NK-92 (cell line): ENCODE measurements around the gene ACTL6B.

Experiments used
- DNase-seq: peaks from one replicate; lab custom pipeline; 2025; ENCODE audit not compliant: unreplicated experiment; lab: John Stamatoyannopoulos, UW

Gene ACTL6B

GRCh38 chr7:100627238-100627549 is 29.1 kb downstream of the ACTL6B start:
- no peak for DNase-seq

- peak; percentile 42 for DNase-seq
Measured at GRCh38 chr7:100626530-100627237, 29.6 kb downstream of the ACTL6B start.

DNA sequence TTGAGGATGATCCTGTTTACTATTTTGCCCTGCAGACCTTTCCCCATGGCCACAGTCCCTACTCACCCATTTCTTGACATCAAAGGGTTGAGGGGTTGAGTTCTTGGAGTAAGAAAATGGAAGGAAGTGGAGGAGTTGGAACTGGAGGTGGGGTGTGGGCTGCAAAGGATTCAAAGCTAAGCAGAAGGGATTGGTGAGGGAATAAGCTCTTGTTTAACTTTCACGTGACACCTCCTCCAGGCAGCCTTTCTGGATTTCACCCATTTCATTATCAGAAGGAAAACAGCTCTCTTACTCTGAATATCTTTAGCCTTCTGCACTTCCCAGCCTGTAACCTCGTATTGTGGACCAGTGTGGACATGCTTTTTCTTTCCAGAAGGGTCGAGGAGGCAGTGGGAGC is 30.2 kb downstream of the ACTL6B start:
- no peak for DNase-seq

DNA sequence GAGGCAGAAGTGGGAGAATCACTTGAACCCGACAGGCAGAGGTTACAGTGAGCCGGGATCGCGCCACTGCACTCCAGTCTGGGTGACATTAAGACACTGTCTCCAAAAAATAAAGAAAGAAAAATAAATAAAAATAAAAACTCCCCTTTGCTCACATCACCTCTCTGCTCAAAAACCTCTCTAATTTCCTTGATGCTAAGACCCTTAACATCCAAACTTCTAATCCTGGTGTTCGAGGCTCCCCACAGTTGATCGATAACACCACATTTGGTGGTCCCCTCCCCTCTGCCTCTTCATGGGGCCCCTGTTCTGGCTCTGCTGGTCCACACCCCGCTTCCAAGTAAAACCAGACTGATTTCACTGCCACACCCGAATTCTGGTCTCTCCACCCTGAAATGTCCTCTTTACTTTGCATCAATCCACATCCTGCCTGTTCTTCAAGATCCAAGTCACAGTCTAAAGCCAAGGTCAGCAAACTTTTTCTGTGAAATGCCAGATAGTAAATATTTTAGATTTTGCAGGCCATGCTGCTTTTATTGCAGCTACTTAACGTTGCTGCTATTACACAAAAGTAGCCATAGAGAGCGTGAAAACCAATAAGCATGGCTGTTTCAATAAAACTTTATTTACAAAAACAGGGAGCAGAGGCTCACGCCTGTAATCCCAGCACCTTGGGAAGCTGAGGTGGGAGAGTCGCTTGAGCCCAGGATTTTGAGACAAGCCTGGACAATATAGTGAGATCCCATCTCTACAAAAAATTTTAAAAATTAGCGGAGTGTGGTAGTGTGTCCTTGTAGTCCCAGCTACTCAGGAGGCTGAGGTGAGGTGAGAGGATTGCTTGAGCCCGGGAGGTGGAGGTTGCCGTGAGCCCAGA is 32.1 kb downstream of the ACTL6B start:
- DNase-seq: no peak

DNA sequence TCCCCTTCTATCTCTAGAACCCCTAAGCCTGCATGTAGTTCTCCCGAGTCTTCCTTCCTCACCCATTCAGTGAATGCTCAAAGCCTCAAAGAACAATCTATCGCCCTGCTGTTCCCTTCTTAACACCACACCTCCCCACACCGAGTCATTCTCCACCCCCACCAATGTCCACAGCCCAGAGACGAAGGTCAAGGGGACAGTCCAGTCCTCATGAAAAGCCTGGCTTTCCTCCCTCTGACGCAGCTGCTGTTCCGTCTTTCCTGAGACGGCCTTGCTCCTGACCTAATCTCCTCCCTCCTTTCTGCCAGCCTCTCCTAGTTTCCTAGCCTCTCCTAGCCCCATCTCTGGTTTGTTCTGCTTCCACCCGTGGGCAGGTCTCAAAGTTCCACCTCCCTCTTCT is 34.7 kb downstream of the ACTL6B start:
- no peak for DNase-seq

DNA sequence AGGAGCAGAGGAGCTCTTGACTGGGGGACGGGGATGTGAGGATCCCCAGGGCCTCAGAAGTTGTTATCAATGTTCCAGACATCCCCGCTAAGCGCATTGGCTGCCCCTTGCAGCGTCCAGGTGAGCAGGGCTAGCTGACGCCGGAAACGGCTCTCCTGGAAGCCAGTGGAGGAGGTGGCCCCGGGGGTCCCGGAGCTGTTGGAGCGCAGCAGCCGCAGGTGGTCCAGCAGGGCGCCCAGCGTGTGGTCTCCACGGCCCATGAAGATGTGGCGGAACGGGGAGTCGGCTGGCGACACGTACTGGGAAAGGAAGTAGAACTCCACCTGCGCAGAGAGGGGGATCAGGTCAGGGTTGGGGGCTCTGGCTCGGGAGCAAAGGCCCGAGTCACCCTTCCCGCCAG is 35.4 kb downstream of the ACTL6B start:
- DNase-seq: no peak

DNA sequence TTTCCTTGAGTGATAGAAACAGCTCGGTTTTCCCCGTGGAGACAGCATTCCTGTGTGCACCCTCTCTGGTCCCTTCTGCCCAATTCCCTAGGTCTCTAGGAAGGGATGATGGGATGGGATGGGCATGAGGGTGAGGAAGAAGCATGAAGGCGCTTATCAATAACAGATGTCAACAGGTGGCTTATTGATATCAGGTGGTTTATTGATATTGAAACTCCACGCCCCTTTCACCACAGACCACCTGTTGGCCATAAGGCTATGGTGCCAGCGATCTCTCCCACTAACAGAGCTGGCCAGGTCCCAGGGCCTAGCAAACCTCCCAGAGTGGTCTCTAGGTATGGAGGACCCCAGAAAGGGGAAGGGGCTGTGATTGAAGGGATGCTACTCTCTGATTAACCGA is 36.0 kb downstream of the ACTL6B start:
- no peak for DNase-seq

GRCh38 chr7:100614308-100614861 is 41.9 kb downstream of the ACTL6B start:
- DNase-seq: no peak

DNA sequence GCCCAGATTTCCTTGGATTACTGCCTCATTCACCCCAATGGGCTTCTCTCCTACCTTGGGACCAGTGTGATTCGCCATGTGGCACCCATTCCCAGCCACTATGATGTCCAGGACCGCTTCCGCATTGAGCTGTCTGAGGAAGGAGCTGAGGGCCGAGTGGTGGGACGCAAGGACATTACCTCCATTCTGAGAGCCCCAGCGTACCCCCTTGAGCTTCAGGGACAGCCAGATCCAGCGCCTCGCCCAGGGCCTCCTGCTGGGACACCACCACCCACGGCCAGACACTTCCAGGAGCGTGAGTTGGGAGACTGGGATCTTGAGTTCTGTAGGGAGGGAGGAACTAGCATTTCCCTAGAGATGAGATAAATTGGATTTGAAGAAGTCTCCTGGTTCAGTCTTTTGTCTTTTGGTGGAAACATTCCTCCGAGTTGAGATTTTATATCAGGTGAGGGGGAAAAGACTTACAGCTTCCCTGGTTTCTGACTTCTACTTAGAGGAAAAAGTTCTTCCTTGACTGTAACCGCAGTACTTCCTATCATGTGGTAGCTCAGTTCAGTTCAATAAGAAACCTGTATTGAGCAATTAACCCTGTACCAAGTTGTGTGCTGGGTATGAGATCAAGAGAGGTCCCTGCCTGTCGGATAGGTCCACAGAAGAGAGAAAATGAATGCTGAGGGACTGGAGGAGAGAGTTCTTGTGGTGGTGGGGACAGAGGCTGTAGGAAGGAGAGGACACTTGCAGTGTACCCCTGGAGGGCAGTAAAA is 42.7 kb downstream of the ACTL6B start:
- no peak for DNase-seq

DNA sequence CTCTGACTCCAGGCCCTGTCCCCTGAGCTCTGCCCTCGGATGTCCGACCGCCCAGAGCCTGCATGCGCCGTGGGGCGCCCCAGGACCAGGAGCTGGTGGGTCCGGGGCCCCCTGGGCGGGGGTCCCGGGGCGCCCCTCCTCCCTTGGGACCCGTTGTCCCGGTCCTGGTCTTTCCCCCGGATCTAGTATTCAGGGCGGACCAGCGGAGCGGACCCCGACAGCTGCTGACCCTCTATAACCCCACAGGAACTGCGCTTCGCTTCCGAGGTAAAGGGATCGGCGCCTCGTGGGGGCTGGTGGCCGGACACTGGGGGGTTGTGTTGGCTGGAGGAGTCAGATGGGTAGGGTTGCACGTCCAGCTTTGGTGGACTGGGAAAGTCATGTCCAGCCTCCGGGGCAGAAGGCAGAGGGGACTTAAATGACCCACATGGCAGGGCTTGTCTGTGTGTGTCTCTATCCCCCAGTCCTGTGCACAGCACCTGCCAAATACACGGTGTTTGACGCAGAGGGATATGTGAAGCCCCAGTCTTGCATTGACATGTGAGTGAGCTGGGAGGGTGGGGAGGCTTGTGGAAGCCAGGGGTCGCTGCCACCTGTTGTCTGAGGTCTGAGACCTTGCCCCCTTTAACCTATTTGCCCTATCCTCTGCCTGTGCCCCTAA is 43.4 kb downstream of the ACTL6B start:
- DNase-seq: no peak

DNA sequence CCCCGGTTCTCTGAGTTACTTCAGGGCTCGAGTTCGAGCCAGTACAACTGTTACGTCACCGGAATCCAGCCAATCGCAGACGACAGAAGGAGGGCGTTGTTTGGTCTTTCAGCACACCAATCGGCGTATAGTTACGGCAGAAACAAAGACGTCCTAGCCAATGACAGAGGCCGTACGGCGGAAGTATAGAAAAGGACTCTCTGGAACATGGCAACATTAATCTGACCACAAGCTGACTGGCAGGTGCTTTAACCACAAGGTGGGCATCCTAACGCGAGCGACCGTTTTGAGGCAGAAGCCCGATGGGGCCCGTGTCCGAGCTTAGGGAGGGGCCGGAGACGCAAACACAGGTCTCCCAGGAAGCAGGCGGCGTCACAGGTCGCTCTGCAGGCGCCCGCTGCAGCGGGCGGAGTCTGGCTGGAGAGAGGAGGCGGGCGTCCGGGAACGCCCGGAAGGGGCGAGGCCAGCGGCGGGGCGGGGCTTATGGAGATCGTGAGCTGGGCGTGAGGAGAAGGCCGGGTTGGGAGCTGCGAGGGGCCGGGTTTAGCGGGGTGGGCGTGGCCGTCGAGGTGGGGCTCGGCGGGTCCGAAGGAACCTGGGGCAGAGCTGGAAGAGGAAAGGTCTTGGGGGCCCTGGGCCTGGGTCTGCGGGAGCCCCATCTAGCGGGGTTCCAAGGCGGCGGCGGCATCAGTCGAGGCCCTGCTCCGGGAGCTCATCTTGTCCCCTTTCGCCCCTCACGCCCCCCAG is 44.1 kb downstream of the ACTL6B start, which contains the start of gene MOSPD3:
Gene MOSPD3, plus strand, starts transcription at position 558 of the 747 bp plus-strand sequence. CDS start 252 bp downstream, outside the sequence.
- peak; percentile 85 for DNase-seq

DNA sequence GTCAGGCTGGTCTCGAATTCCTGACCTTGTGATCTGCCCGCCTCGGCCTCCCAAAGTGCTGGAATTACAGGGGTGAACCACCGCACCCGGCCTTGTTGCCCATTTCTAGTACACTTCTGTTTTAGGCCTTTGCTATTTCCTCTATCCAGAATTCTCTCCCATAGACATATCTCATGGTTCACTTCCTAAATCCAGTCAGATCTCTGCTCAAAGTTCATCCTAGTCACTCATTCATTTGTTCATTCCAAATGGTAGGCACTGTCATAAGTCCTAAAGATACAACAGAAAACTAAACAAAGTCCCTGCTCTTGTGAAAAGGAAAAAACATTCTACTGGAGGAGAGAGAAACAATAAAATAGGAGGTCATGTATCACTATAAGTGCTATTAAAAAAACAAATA is 46.3 kb downstream of the ACTL6B start:
- no peak for DNase-seq

- DNase-seq: no peak
Measured at GRCh38 chr7:100607111-100607510, 49.1 kb downstream of the ACTL6B start.

DNA sequence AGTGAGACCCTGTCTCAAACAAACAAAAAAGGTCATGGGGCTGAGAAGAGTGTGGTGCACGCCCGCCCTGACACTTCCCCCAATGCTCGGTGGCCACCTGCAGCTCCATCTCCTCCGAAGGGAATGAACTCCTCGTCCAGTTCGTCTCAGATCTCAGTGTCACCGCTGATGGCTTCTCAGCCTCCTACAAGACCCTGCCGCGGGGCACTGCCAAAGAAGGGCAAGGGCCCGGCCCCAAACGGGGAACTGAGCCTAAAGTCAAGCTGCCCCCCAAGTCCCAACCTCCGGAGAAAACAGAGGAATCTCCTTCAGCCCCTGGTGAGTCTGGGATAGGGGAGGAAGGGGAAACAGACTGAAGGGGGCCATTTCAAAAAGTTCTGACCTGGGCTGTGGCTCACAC is 49.9 kb downstream of the ACTL6B start:
- DNase-seq: no peak

DNA sequence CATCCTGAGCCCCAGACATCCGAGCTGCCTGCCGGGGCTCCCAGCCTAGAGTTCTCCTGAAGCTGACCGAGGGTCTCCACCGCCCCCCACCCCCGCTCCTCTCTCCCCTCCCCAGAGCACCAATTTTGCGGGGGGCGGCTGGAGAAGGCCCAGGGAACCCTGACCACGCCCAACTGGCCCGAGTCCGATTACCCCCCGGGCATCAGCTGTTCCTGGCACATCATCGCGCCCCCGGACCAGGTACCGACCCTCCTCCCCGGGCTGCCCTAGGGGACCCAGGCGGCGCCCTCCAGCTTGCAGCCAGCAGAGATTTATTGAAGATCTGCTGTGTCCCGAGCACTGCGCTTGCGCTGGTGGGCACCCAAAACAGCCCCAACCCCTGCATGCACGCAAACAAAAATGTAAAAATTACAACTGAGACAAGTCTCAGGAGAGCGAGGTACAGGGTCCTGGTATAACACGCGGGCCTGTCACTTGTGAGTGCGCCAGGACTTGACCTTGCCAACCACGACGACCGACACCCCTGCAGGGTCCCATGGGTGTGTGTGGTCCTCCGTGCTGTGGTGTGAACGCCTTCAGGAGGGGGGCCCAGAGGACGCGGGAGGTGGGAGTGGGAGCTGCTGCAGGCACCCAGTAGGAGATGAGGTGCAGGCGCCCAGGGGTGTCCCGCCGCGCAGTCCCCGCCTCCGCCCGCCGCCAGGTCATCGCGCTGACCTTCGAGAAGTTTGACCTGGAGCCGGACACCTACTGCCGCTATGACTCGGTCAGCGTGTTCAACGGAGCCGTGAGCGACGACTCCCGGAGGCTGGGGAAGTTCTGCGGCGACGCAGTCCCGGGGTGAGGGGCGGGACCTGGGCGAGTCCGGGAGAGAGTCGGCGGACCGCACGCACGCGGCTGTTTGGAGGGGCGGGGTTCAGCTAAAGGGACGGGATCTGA is 51.0 kb downstream of the ACTL6B start:
- no peak for DNase-seq

- no peak for DNase-seq
Measured at GRCh38 chr7:100604028-100604975, 51.9 kb downstream of the ACTL6B start.

- no peak for DNase-seq
Measured at GRCh38 chr7:100603726-100604027, 52.6 kb downstream of the ACTL6B start.
